MM.1S (cell line): ENCODE results near the gene ZNF217.
"Not testable (repeated sequence)": the region's sequence is repeated elsewhere in the genome, so short reads cannot be mapped to it uniquely, and the experiment has no call there.

Source experiments
- DNase-seq: peaks from one replicate; pipeline ENCODE4 v3.0.0-alpha.2; 2015
- H2AFZ ChIP-seq: fragments of 300-600 bp; sonication (generic); 2 replicates; pipeline ENCODE4 v1.6.0; 2016; ENCODE audit warnings: antibody characterized with exemption, low read length
- H3F3A ChIP-seq: fragments of 300-600 bp; sonication (generic); 2 replicates; pipeline ENCODE4 v1.6.1; 2016; ENCODE audit warnings: mild to moderate bottlenecking, antibody characterized with exemption, low read length, moderate library complexity, mixed read lengths; ENCODE audit not compliant: insufficient read depth
- H3K27ac ChIP-seq: fragments of 300-600 bp; sonication (generic); 2 replicates; pipeline ENCODE4 v1.5.1; 2016; ENCODE audit warnings: mild to moderate bottlenecking, low read length
- H3K27me3 ChIP-seq: fragments of 300-600 bp; sonication (generic); replicated peaks from 2 replicates; pipeline ENCODE4 v1.6.0; 2016; ENCODE audit warnings: low read length; ENCODE audit not compliant: insufficient read depth
- H3K36me3 ChIP-seq: fragments of 300-600 bp; sonication (generic); replicated peaks from 2 replicates; pipeline ENCODE4 v1.6.1; 2016; ENCODE audit warnings: mild to moderate bottlenecking, low read length, mixed read lengths; ENCODE audit not compliant: insufficient read depth
- H3K4me1 ChIP-seq: fragments of 300-600 bp; sonication (generic); 2 replicates; pipeline ENCODE4 v1.6.1; 2016; ENCODE audit warnings: low read length, mixed read lengths
- H3K4me2 ChIP-seq: fragments of 300-600 bp; sonication (generic); 2 replicates; pipeline ENCODE4 v1.6.0; 2016; ENCODE audit warnings: low read depth, low read length
- H3K4me3 ChIP-seq: fragments of 300-600 bp; sonication (generic); 2 replicates; pipeline ENCODE4 v1.5.1; 2016; ENCODE audit warnings: low read length, mixed read lengths
- H3K79me2 ChIP-seq: fragments of 300-600 bp; sonication (generic); 2 replicates; pipeline ENCODE4 v1.6.1; 2016; ENCODE audit warnings: mixed run types, low read length, mixed read lengths
- H3K9ac ChIP-seq: fragments of 300-600 bp; sonication (generic); 2 replicates; pipeline ENCODE4 v1.6.1; 2016; ENCODE audit warnings: low read length, mixed read lengths
- H3K9me2 ChIP-seq: fragments of 300-600 bp; sonication (generic); replicated peaks from 2 replicates; pipeline ENCODE4 v1.6.1; 2016; ENCODE audit warnings: mild to moderate bottlenecking, low read length, mixed read lengths; ENCODE audit not compliant: insufficient read depth
- H3K9me3 ChIP-seq: fragments of 300-600 bp; sonication (generic); replicated peaks from 2 replicates; pipeline ENCODE4 v1.6.1; 2016; ENCODE audit warnings: mild to moderate bottlenecking, low read length, mixed read lengths; ENCODE audit not compliant: insufficient read depth
- H4K20me1 ChIP-seq: fragments of 300-600 bp; sonication (generic); 2 replicates; pipeline ENCODE4 v1.6.1; 2016; ENCODE audit warnings: mild to moderate bottlenecking, low read length, moderate library complexity, mixed read lengths; ENCODE audit not compliant: insufficient read depth
- EZH2 ChIP-seq: fragments of 300-600 bp; sonication (generic); optimal IDR thresholded peaks from 2 replicates; pipeline ENCODE3; 2017; ENCODE audit warnings: low read depth, mild to moderate bottlenecking, antibody characterized with exemption, low read length, mixed read lengths
- EZH2phosphoT487 ChIP-seq: fragments of 300-600 bp; sonication (generic); IDR thresholded peaks from 2 replicates; pipeline ENCODE4 v1.6.1; 2018; ENCODE audit warnings: antibody characterized with exemption, low read length
- TF ChIP-seq, protein P1 (sequence below): fragments of 300-600 bp; sonication (generic); IDR thresholded peaks from 2 replicates; pipeline ENCODE4 v1.5.1; 2016; ENCODE audit warnings: antibody characterized with exemption, low read length, mixed read lengths

ZNF217 gene

GRCh38 chr20:53639647-53640440 lies 46.2 kb upstream of the ZNF217 start:
- Histone ChIP-seq H3K9me3 (no peaks in the 10 kb centered on the region), H3K9ac (no peak overlapping the region), H3K4me2 (no peak overlapping the region), H3K27ac (no peak overlapping the region), H4K20me1 (no peaks in the 10 kb centered on the region), H3K27me3 (no peaks in the 10 kb centered on the region), H3K79me2 (no peaks in the 10 kb centered on the region), H3K4me1 (peaks cover 20% of the 10 kb centered on the region), H3K36me3 (no peaks in the 10 kb centered on the region), H3K4me3 (no peak overlapping the region), H2AFZ (no peak overlapping the region), H3F3A (peaks cover 21% of the 10 kb centered on the region), H3K9me2 (no peaks in the 10 kb centered on the region)
- TF ChIP-seq EZH2phosphoT487 (no peak), EZH2 (no peak)
- TF ChIP-seq, protein P1, sequence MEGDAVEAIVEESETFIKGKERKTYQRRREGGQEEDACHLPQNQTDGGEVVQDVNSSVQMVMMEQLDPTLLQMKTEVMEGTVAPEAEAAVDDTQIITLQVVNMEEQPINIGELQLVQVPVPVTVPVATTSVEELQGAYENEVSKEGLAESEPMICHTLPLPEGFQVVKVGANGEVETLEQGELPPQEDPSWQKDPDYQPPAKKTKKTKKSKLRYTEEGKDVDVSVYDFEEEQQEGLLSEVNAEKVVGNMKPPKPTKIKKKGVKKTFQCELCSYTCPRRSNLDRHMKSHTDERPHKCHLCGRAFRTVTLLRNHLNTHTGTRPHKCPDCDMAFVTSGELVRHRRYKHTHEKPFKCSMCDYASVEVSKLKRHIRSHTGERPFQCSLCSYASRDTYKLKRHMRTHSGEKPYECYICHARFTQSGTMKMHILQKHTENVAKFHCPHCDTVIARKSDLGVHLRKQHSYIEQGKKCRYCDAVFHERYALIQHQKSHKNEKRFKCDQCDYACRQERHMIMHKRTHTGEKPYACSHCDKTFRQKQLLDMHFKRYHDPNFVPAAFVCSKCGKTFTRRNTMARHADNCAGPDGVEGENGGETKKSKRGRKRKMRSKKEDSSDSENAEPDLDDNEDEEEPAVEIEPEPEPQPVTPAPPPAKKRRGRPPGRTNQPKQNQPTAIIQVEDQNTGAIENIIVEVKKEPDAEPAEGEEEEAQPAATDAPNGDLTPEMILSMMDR, result no peak
- DNase-seq, result no peak

GRCh38 chr20:53639128-53639527 lies 45.5 kb upstream of the ZNF217 start:
- Histone ChIP-seq H4K20me1 (no peaks in the 10 kb centered on the region), H3F3A (peaks cover 21% of the 10 kb centered on the region), H3K9ac (no peak overlapping the region), H3K4me1 (peaks cover 20% of the 10 kb centered on the region), H2AFZ (no peak overlapping the region), H3K9me3 (no peaks in the 10 kb centered on the region), H3K4me3 (no peak overlapping the region), H3K27ac (no peak overlapping the region), H3K27me3 (no peaks in the 10 kb centered on the region), H3K9me2 (no peaks in the 10 kb centered on the region), H3K4me2 (no peak overlapping the region), H3K36me3 (no peaks in the 10 kb centered on the region), H3K79me2 (no peaks in the 10 kb centered on the region)
- DNase-seq, result no peak
- TF ChIP-seq EZH2phosphoT487, result no peak
- no peak for TF ChIP-seq EZH2
- TF ChIP-seq, protein P1, result no peak

- H3K4me3 ChIP-seq, DNase-seq, H4K20me1 ChIP-seq, H3K79me2 ChIP-seq, H3K27me3 ChIP-seq, H3F3A ChIP-seq, H2AFZ ChIP-seq, H3K36me3 ChIP-seq, H3K4me1 ChIP-seq, H3K9ac ChIP-seq, H3K27ac ChIP-seq, H3K4me2 ChIP-seq, H3K9me2 ChIP-seq, H3K9me3 ChIP-seq: not testable (repeated sequence)
Observed at GRCh38 chr20:53637310-53637709, 43.7 kb upstream of the ZNF217 start.

DNA sequence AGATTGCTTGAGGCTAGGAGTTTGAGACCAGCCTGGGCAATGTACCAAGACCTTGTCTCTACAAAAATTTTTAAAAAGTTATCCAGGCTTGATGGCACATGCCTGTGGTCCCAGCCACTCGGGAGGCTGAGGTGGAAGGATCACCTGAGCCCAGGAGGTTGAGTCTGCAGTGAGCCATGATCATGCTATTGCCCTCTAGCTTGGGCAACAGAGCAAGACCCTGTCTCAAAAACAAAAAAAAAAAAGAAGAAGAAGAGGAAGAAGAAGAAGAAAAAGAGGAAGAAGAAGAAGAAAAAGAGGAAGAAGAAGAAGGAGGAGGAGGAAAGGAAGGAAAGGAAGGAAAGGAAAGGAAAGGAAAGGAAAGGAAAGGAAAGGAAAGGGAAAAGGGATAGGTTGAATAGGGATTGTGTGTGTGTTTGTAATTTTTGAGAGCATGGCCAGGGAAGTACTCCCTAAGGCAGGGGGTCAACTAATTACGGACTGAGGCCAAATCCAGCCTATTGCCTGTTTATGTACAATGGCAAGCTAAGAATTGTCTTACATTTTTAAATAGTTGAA lies 43.0 kb upstream of the ZNF217 start:
- DNase-seq, result no peak
- Histone ChIP-seq H3K27ac (no peak overlapping the region), H3K4me2 (no peak overlapping the region), H3K9me2 (no peaks in the 10 kb centered on the region), H3K9me3 (no peaks in the 10 kb centered on the region), H3K79me2 (no peaks in the 10 kb centered on the region), H2AFZ (no peak overlapping the region), H3K27me3 (no peaks in the 10 kb centered on the region), H3K4me1 (peaks cover 4% of the 10 kb centered on the region), H3K36me3 (no peaks in the 10 kb centered on the region), H3F3A (no peaks in the 10 kb centered on the region), H4K20me1 (no peaks in the 10 kb centered on the region), H3K4me3 (no peak overlapping the region), H3K9ac (no peak overlapping the region)
- no peak for TF ChIP-seq EZH2phosphoT487
- TF ChIP-seq EZH2, result no peak
- TF ChIP-seq, protein P1, result no peak
